ENCODE results near the gene TRAF3. TPM values are rescaled to one million over a fixed set of nuclear protein-coding genes. Genes with fewer than 3 reads are reported as not detected.
A peak's percentile ranks its signal among the peaks of the same experiment; 100 is the strongest.
"Not testable (repeated sequence)": the region's sequence is repeated elsewhere in the genome, so short reads cannot be mapped to it uniquely, and the experiment has no call there.

TRAF3 gene
- total RNA-seq, 1 donor from 2014 or later = 16.7 TPM

- Mint-ChIP-seq H3K27me3 (ENCODE audit: unreplicated experiment) (peaks cover 12% of the 10 kb centered on the region), H3K4me3 (ENCODE audit: unreplicated experiment) (no peak overlapping the region), H3K9me3 (ENCODE audit: unreplicated experiment) (peaks cover 13% of the 10 kb centered on the region), H3K4me1 (ENCODE audit: low read depth, unreplicated experiment) (peaks cover 57% of the 10 kb centered on the region), H3K27ac (ENCODE audit: unreplicated experiment) (no peak overlapping the region), H3K36me3 (ENCODE audit: unreplicated experiment) (no peaks in the 10 kb centered on the region)
- DNase-seq = no peak
- TF ChIP-seq, protein P1, sequence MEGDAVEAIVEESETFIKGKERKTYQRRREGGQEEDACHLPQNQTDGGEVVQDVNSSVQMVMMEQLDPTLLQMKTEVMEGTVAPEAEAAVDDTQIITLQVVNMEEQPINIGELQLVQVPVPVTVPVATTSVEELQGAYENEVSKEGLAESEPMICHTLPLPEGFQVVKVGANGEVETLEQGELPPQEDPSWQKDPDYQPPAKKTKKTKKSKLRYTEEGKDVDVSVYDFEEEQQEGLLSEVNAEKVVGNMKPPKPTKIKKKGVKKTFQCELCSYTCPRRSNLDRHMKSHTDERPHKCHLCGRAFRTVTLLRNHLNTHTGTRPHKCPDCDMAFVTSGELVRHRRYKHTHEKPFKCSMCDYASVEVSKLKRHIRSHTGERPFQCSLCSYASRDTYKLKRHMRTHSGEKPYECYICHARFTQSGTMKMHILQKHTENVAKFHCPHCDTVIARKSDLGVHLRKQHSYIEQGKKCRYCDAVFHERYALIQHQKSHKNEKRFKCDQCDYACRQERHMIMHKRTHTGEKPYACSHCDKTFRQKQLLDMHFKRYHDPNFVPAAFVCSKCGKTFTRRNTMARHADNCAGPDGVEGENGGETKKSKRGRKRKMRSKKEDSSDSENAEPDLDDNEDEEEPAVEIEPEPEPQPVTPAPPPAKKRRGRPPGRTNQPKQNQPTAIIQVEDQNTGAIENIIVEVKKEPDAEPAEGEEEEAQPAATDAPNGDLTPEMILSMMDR (IDR thresholded peaks at IDR 0.05; ENCODE audit: partially characterized antibody, unreplicated experiment) = no peak
Observed at GRCh38 chr14:102830474-102831045, 53.3 kb downstream of the TRAF3 start.

GRCh38 chr14:102831163-102831804 lies 54.0 kb downstream of the TRAF3 start:
- peaks cover 7% of the 10 kb centered on the region for H3K27me3 Mint-ChIP-seq (ENCODE audit: unreplicated experiment)
- TF ChIP-seq, protein P1 (IDR thresholded peaks at IDR 0.05; ENCODE audit: partially characterized antibody, unreplicated experiment) = no peak
- peaks cover 9% of the 10 kb centered on the region for H3K9me3 Mint-ChIP-seq (ENCODE audit: unreplicated experiment)
- H3K27ac Mint-ChIP-seq (ENCODE audit: unreplicated experiment) = peak overlapping the region; percentile 24
- H3K36me3 Mint-ChIP-seq (ENCODE audit: unreplicated experiment) = no peaks in the 10 kb centered on the region
- peaks cover 50% of the 10 kb centered on the region for H3K4me1 Mint-ChIP-seq (ENCODE audit: low read depth, unreplicated experiment)
- no peak for DNase-seq
- no peak overlapping the region for H3K4me3 Mint-ChIP-seq (ENCODE audit: unreplicated experiment)

DNA sequence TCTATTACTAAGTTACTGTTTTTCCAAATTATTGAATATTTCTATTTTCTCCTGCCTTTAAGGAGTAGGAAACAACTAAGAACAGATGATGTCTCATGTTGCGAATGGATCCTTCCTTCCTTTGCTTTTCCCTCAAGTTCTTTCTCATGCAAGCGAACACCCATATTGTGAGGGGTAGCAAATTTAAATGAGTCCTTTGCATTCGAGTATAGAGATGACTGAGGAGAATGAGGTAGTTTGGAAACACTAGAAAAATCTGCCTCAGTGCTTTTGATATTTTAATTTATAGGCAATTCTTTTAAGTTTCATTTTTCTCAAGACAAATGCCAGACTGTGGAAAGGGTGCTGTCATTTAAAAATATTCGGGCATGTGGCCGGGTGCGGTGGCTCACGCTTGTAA lies 56.1 kb downstream of the TRAF3 start:
- H3K4me1 Mint-ChIP-seq (ENCODE audit: low read depth, unreplicated experiment) = peaks cover 44% of the 10 kb centered on the region
- TF ChIP-seq, protein P1 (IDR thresholded peaks at IDR 0.05; ENCODE audit: partially characterized antibody, unreplicated experiment) = no peak
- H3K27me3 Mint-ChIP-seq (ENCODE audit: unreplicated experiment) = peaks cover 3% of the 10 kb centered on the region
- H3K9me3 Mint-ChIP-seq (ENCODE audit: unreplicated experiment) = peaks cover 1% of the 10 kb centered on the region
- no peak for DNase-seq
- H3K27ac Mint-ChIP-seq (ENCODE audit: unreplicated experiment) = no peak overlapping the region
- no peak overlapping the region for H3K4me3 Mint-ChIP-seq (ENCODE audit: unreplicated experiment)
- H3K36me3 Mint-ChIP-seq (ENCODE audit: unreplicated experiment) = no peaks in the 10 kb centered on the region

DNA sequence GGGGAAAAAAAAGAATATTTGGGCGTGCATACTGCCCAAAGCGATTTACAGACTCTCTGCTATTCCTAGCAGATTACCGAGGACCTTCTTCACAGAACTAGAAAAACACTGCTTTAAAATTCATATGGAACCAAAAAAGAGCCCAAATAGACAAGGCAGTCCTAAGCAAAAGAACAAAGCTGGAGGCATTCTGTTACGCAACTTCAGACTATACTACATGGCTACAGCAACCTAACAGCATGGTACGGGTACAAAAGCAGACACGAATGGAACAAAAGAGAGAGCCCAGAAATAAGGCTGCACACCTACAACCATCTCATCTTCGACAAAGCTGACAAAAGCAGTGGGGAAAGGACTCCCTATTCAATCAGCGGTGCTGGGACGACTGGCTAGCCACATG lies 56.7 kb downstream of the TRAF3 start:
- H3K27me3 Mint-ChIP-seq (ENCODE audit: unreplicated experiment) = peaks cover 2% of the 10 kb centered on the region
- H3K4me3 Mint-ChIP-seq (ENCODE audit: unreplicated experiment) = no peak overlapping the region
- H3K36me3 Mint-ChIP-seq (ENCODE audit: unreplicated experiment) = no peaks in the 10 kb centered on the region
- H3K4me1 Mint-ChIP-seq (ENCODE audit: low read depth, unreplicated experiment) = peaks cover 39% of the 10 kb centered on the region
- TF ChIP-seq, protein P1 (IDR thresholded peaks at IDR 0.05; ENCODE audit: partially characterized antibody, unreplicated experiment) = no peak
- no peak overlapping the region for H3K27ac Mint-ChIP-seq (ENCODE audit: unreplicated experiment)
- H3K9me3 Mint-ChIP-seq (ENCODE audit: unreplicated experiment) = no peaks in the 10 kb centered on the region
- no peak for DNase-seq

- Mint-ChIP-seq H3K27me3 (ENCODE audit: unreplicated experiment) (peaks cover 2% of the 10 kb centered on the region), H3K4me3 (ENCODE audit: unreplicated experiment) (no peak overlapping the region), H3K4me1 (ENCODE audit: low read depth, unreplicated experiment) (peaks cover 28% of the 10 kb centered on the region), H3K27ac (ENCODE audit: unreplicated experiment) (no peak overlapping the region), H3K9me3 (ENCODE audit: unreplicated experiment) (no peaks in the 10 kb centered on the region), H3K36me3 (ENCODE audit: unreplicated experiment) (no peaks in the 10 kb centered on the region)
- no peak for DNase-seq
- TF ChIP-seq, protein P1 (IDR thresholded peaks at IDR 0.05; ENCODE audit: partially characterized antibody, unreplicated experiment) = no peak
Observed at GRCh38 chr14:102835959-102836358, 58.7 kb downstream of the TRAF3 start.

GRCh38 chr14:102837120-102837519 lies 59.9 kb downstream of the TRAF3 start:
- not testable (repeated sequence) for H3K27ac Mint-ChIP-seq (ENCODE audit: unreplicated experiment); H3K27me3 Mint-ChIP-seq (ENCODE audit: unreplicated experiment); H3K9me3 Mint-ChIP-seq (ENCODE audit: unreplicated experiment)

More at GRCh38 chr14:102837120-102837519, 59.9 kb downstream of the TRAF3 start:
- H3K4me3 Mint-ChIP-seq (ENCODE audit: unreplicated experiment); DNase-seq; H3K36me3 Mint-ChIP-seq (ENCODE audit: unreplicated experiment): not testable (repeated sequence)
- H3K4me1 Mint-ChIP-seq (ENCODE audit: low read depth, unreplicated experiment) = peaks cover 31% of the 10 kb centered on the region
